Endothelial cell of umbilical vein (primary cell): Measurements from ENCODE around the gene MAML3.

Source experiments
- EZH2 ChIP-seq: IDR thresholded peaks from 2 replicates; pipeline ENCODE4 v1.6.1; 2012; ENCODE audit warnings: borderline replicate concordance, low read depth, mild to moderate bottlenecking, moderate library complexity, low read length, inconsistent platforms; ENCODE audit not compliant: severe bottlenecking
- FOS ChIP-seq: IDR thresholded peaks from 2 replicates; pipeline ENCODE4 v1.6.1; 2011; ENCODE audit warnings: mild to moderate bottlenecking, low read length, moderate library complexity, borderline replicate concordance; ENCODE audit not compliant: insufficient read depth
- GATA2 ChIP-seq: IDR thresholded peaks from 2 replicates; pipeline ENCODE4 v1.7.0; 2011; ENCODE audit warnings: low read depth, mild to moderate bottlenecking, moderate library complexity, mixed read lengths, low read length; ENCODE audit not compliant: insufficient read length, insufficient read depth
- JUN ChIP-seq: IDR thresholded peaks from 2 replicates; pipeline ENCODE4 v1.6.1; 2011; ENCODE audit warnings: borderline replicate concordance, low read depth; ENCODE audit not compliant: insufficient read length, insufficient read depth
- MYC ChIP-seq: IDR thresholded peaks from one replicate; pipeline ENCODE4 v1.6.1; 2011; ENCODE audit warnings: mild to moderate bottlenecking, low read depth, low read length
- POLR2A ChIP-seq: IDR thresholded peaks from 2 replicates; pipeline ENCODE4 v1.6.1; 2012; ENCODE audit warnings: low read depth, mild to moderate bottlenecking, control low read depth, low read length
- POLR2AphosphoS5 ChIP-seq: IDR thresholded peaks from 2 replicates; pipeline ENCODE4 v1.6.1; 2012; ENCODE audit warnings: low read depth, mild to moderate bottlenecking, control low read depth, low read length, moderate library complexity; ENCODE audit not compliant: insufficient read depth
- TF ChIP-seq, protein P1 (sequence below), 2 donors: IDR thresholded peaks; 1 replicate in 1 of 2; 2 replicates in 1 of 2; pipeline ENCODE4 v1.5.1; 2011; ENCODE audit warnings: low read length in 2 of 2, mild to moderate bottlenecking in 2 of 2, moderate library complexity in 2 of 2, control low read depth in 1 of 2, inconsistent platforms in 1 of 2, low read depth in 1 of 2; ENCODE audit not compliant: insufficient read depth in 1 of 2; ENCODE audit errors: extremely low read depth in 1 of 2
- TF ChIP-seq, protein P2 (sequence below): IDR thresholded peaks from 2 replicates; pipeline ENCODE4 v1.6.1; 2011; ENCODE audit not compliant: insufficient read depth, insufficient read length

DNA sequence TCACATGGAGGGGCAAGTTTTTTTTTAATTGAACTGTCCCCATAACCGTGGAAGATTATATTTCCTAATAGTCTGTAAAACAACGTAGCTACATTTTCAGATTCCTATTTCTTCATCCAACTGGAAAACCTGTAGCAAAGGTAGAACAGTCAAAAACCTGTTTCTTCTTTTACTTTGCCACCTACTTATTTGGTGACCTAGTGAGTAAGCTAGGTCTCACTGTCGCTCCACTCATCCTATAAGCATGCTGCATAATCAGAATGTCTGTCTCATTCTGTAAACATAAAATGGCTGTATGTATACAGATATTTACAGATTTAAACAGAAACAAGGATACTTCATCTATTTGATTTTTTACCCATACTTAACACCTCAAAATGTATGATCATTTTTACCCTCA lies 20.4 kb downstream of the MAML3 start:
- TF ChIP-seq, protein P1, sequence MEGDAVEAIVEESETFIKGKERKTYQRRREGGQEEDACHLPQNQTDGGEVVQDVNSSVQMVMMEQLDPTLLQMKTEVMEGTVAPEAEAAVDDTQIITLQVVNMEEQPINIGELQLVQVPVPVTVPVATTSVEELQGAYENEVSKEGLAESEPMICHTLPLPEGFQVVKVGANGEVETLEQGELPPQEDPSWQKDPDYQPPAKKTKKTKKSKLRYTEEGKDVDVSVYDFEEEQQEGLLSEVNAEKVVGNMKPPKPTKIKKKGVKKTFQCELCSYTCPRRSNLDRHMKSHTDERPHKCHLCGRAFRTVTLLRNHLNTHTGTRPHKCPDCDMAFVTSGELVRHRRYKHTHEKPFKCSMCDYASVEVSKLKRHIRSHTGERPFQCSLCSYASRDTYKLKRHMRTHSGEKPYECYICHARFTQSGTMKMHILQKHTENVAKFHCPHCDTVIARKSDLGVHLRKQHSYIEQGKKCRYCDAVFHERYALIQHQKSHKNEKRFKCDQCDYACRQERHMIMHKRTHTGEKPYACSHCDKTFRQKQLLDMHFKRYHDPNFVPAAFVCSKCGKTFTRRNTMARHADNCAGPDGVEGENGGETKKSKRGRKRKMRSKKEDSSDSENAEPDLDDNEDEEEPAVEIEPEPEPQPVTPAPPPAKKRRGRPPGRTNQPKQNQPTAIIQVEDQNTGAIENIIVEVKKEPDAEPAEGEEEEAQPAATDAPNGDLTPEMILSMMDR (IDR thresholded peaks at IDR 0.05; ENCODE audit: extremely low read depth in 1 of 2, insufficient read depth in 1 of 2, low read depth in 1 of 2, low read length in 2 of 2): no peak
- TF ChIP-seq POLR2A (no peak), POLR2AphosphoS5 (no peak), EZH2 (no peak), MYC (no peak), FOS (no peak), JUN (no peak), GATA2 (no peak)
- TF ChIP-seq, protein P2, sequence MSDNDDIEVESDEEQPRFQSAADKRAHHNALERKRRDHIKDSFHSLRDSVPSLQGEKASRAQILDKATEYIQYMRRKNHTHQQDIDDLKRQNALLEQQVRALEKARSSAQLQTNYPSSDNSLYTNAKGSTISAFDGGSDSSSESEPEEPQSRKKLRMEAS: no peak
